Calu3 (cell line): ENCODE results near the gene CCR3. TPM values are rescaled to one million over a fixed set of nuclear protein-coding genes. Genes with fewer than 3 reads are reported as not detected.

Experiments used
- BruUV-seq: library from RNA; stranded (reverse); fragments of 400-500 nt; replicated peaks from 2 replicates; lab custom pipeline; 2021; lab: Mats Ljungman, UMichigan
- CTCF ChIA-PET: fragments of 300-600 bp; sonication (Branson Sonifier 250); formaldehyde crosslinking; loops from one replicate; lab custom pipeline; 2022; ENCODE audit warnings: antibody characterized with exemption; lab: Charles Lee
- DNase-seq: peaks from one replicate; pipeline ENCODE4 v3.0.0; 2022
- H3K27ac Mint-ChIP-seq: one replicate; pipeline ENCODE4 v1.8.0; 2022; ENCODE audit warnings: mixed read lengths; ENCODE audit not compliant: unreplicated experiment
- H3K27me3 Mint-ChIP-seq: one replicate; pipeline ENCODE4 v1.8.0; 2022; ENCODE audit warnings: mixed read lengths; ENCODE audit not compliant: unreplicated experiment
- H3K36me3 Mint-ChIP-seq: one replicate; pipeline ENCODE4 v1.8.0; 2022; ENCODE audit warnings: mild to moderate bottlenecking, moderate library complexity, mixed read lengths; ENCODE audit not compliant: insufficient read depth, unreplicated experiment
- H3K4me1 Mint-ChIP-seq: one replicate; pipeline ENCODE4 v1.8.0; 2022; ENCODE audit warnings: mild to moderate bottlenecking, low read depth, mixed read lengths; ENCODE audit not compliant: unreplicated experiment
- H3K4me3 Mint-ChIP-seq: one replicate; pipeline ENCODE4 v1.8.0; 2022; ENCODE audit warnings: mild to moderate bottlenecking, low read depth, moderate library complexity, mixed read lengths; ENCODE audit not compliant: unreplicated experiment
- H3K9me3 Mint-ChIP-seq: one replicate; pipeline ENCODE4 v1.8.0; 2022; ENCODE audit warnings: low read depth, mixed read lengths; ENCODE audit not compliant: unreplicated experiment
- intact Hi-C: fragments of 100-400 bp; cut with micrococcal nuclease; formaldehyde crosslinking; loops from one replicate; pipeline ENCODE4 v1.10.0; 2022; ENCODE audit not compliant: unreplicated experiment
- total RNA-seq: library from RNA; stranded (reverse); gene quantifications from 2 replicates; pipeline ENCODE4 v1.2.3, GENCODE V29; 2022
- TF ChIP-seq, protein P1 (sequence below): fragments of 200-600 bp; IDR thresholded peaks from one replicate; pipeline ENCODE4 v1.8.0; 2022; ENCODE audit warnings: antibody characterized with exemption; ENCODE audit not compliant: unreplicated experiment

Gene CCR3
- total RNA-seq, 1 experiment from 2014 or later, result 0.17 TPM

DNA sequence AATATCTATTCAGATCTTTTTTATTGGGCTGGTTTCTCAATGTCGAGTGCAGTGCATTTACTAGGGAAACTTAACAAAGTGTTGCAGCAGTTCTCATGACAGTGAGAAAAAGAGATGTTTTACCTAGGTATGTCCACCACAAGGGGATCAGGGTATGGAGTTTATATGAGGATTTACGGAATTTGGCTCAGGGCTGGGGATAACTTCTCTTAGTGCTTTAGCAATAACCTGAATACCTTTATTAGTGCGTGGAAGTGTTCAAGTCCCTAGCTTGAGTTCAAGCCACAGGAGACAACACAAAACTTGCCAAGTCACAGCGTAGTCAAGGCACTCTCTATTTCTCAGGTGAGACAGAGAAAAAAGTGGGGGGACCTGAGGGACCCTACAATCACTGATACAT is 3.9 kb upstream of the CCR3 start:
- CTCF ChIA-PET, result no interaction called here
- no peaks in the 10 kb centered on the region for H3K4me1 Mint-ChIP-seq
- BruUV-seq, result no TSS peak
- DNase-seq, result no peak
- peaks cover 99% of the 10 kb centered on the region for H3K27me3 Mint-ChIP-seq
- H3K4me3 Mint-ChIP-seq, result no peak overlapping the region
- H3K36me3 Mint-ChIP-seq, result no peaks in the 10 kb centered on the region
- H3K9me3 Mint-ChIP-seq, result no peaks in the 10 kb centered on the region
- intact Hi-C loops, result no loop called here
- H3K27ac Mint-ChIP-seq, result no peak overlapping the region
- TF ChIP-seq, protein P1, sequence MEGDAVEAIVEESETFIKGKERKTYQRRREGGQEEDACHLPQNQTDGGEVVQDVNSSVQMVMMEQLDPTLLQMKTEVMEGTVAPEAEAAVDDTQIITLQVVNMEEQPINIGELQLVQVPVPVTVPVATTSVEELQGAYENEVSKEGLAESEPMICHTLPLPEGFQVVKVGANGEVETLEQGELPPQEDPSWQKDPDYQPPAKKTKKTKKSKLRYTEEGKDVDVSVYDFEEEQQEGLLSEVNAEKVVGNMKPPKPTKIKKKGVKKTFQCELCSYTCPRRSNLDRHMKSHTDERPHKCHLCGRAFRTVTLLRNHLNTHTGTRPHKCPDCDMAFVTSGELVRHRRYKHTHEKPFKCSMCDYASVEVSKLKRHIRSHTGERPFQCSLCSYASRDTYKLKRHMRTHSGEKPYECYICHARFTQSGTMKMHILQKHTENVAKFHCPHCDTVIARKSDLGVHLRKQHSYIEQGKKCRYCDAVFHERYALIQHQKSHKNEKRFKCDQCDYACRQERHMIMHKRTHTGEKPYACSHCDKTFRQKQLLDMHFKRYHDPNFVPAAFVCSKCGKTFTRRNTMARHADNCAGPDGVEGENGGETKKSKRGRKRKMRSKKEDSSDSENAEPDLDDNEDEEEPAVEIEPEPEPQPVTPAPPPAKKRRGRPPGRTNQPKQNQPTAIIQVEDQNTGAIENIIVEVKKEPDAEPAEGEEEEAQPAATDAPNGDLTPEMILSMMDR, result no peak

DNA sequence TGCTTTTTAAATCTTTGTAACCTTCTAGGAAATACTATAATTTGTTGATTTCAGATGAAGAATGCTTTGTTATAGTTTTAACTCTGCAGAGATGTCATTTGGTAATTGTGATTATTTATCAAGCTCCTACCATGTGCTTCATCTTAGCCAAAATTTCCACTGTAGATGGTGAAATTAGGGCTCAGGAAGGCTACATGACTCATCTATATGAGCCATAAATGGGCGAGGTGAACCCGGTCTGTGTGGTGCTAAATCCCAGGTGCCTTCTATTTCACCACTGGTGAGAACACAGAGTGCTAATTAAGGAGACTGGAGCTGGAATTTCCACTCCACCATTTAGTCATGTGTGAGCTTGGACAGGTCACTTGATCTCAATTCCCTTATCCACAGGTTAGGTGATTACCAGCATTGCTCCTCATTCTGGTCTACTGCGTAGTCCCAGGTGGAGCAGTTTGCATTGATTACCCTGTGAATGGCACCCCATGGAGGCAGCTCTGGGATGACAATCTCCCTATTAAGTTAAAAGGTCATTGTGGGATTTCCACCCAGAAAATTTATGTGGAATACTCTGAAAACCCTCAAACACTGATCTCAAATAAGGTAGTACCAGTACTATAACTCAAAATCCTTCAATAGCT is 2.8 kb upstream of the CCR3 start:
- Mint-ChIP-seq H3K36me3 (no peaks in the 10 kb centered on the region), H3K9me3 (no peaks in the 10 kb centered on the region), H3K4me3 (no peak overlapping the region), H3K4me1 (no peaks in the 10 kb centered on the region), H3K27ac (no peak overlapping the region), H3K27me3 (peaks cover 99% of the 10 kb centered on the region)
- intact Hi-C loops, result no loop called here
- DNase-seq, result no peak
- no TSS peak for BruUV-seq
- TF ChIP-seq, protein P1, result no peak
- CTCF ChIA-PET, result no interaction called here

DNA sequence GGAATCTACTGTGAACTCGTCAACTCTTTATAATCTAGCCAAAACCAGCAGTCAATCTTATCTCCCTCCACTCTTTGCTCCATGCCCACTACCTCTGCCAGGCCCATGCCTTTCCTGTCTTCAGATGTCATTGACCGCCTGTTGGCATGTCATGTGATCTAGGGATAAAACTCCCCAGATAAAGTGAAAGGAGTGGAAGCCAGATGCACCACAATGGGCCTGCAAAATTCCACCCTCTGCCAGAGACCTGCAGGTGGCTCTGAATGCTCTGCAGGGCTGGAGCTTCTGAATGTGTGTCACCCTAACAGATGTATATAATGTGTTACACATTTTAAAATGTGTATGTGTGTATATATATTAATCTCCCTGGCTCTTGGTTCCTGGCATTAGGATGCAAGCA is 2.3 kb upstream of the CCR3 start:
- intact Hi-C loops, result no loop called here
- TF ChIP-seq, protein P1, result no peak
- H3K9me3 Mint-ChIP-seq, result no peaks in the 10 kb centered on the region
- no peak overlapping the region for H3K27ac Mint-ChIP-seq
- DNase-seq, result no peak
- BruUV-seq, result no TSS peak
- peaks cover 94% of the 10 kb centered on the region for H3K27me3 Mint-ChIP-seq
- H3K4me1 Mint-ChIP-seq, result no peaks in the 10 kb centered on the region
- no peak overlapping the region for H3K4me3 Mint-ChIP-seq
- H3K36me3 Mint-ChIP-seq, result no peaks in the 10 kb centered on the region
- CTCF ChIA-PET, result no interaction called here

DNA sequence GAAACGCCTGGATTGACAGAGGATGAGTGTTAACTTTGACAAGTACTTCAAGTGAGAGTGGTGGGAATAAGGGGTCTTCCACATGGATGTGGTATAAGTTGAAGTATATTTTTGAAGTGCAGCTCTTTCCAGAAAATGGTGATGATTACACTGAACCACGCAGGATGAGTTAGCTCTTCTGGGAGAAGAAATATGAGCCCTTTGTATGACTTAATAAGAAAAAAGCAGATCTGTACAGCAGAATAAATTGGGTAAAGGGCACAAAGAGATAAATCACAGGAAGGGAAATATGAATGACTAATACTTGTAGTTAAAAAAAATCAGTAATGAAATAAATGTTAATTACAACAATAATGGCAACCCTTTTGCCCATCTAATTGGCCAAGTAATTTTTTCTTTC is 1.3 kb downstream of the CCR3 start:
- intact Hi-C loops, result no loop called here
- Mint-ChIP-seq H3K27me3 (peaks cover 58% of the 10 kb centered on the region), H3K27ac (no peak overlapping the region), H3K4me1 (no peaks in the 10 kb centered on the region), H3K36me3 (no peaks in the 10 kb centered on the region), H3K9me3 (no peaks in the 10 kb centered on the region), H3K4me3 (no peak overlapping the region)
- TF ChIP-seq, protein P1, result no peak
- CTCF ChIA-PET, result no interaction called here
- BruUV-seq, result no TSS peak
- DNase-seq, result no peak
